D721Med (cell line): ENCODE measurements around the gene MYO9B.

Experiments
- DNase-seq: peaks from one replicate; pipeline ENCODE4 v3.0.0; 2011; ENCODE audit warnings: low spot score; ENCODE audit not compliant: insufficient read length
- FAIRE-seq: peaks from 2 replicates; lab custom pipeline; 2011; peaks lifted over from hg19 to GRCh38; lab: Jason Lieb, UNC
- CTCF ChIP-seq: IDR thresholded peaks from 2 replicates; pipeline ENCODE4 v1.5.1; 2012; ENCODE audit warnings: mild to moderate bottlenecking, control low read depth; ENCODE audit not compliant: insufficient read depth; ENCODE audit errors: missing control alignments

MYO9B gene

GRCh38 chr19:17259934-17260333 is 184.4 kb downstream of the MYO9B start:
- FAIRE-seq (no peak), DNase-seq (no peak)
- no peak for TF ChIP-seq CTCF

- FAIRE-seq (no peak), DNase-seq (peak; percentile 65)
- TF ChIP-seq CTCF = peak; percentile 92
These were observed 185.3 kb downstream of the MYO9B start for GRCh38 chr19:17260842-17261325.

GRCh38 chr19:17262557-17262956 is 187.0 kb downstream of the MYO9B start:
- TF ChIP-seq CTCF = no peak
- DNase-seq (no peak), FAIRE-seq (no peak)
